Ovary (tissue), 9 donors: ENCODE measurements around the gene UPK3B. TPM values are rescaled to one million over a fixed set of nuclear protein-coding genes. Genes with fewer than 3 reads are reported as not detected.
"Not testable (repeated sequence)": the region's sequence is repeated elsewhere in the genome, so short reads cannot be mapped to it uniquely, and the experiment has no call there.

Source experiments
- DNase-seq, 5 donors: peaks; one replicate each; pipeline ENCODE4 v3.0.0-alpha.2; 2019 to 2020
- H3K27ac ChIP-seq, 2 donors: fragments of 200-600 bp; one replicate each; pipeline versions ENCODE4 v1.5.1 to v1.8.0; 2019 to 2022
- H3K27me3 ChIP-seq: fragments of 200-600 bp; one replicate; pipeline ENCODE4 v1.8.0; 2022
- H3K36me3 ChIP-seq: fragments of 200-600 bp; sonication (generic); one replicate; pipeline ENCODE4 v1.5.1; 2019
- H3K4me1 ChIP-seq: one replicate; pipeline ENCODE4 v1.8.1; 2013; ENCODE audit warnings: mild to moderate bottlenecking, moderate library complexity; ENCODE audit not compliant: insufficient read depth
- H3K4me3 ChIP-seq: fragments of 200-600 bp; sonication (generic); one replicate; pipeline ENCODE4 v1.5.1; 2017
- H3K9me3 ChIP-seq, 2 donors: fragments of 200-600 bp in 1 of 2; sonication (generic) in 1 of 2; one replicate each; pipeline versions ENCODE4 v1.5.1 to v1.8.1; 2013 to 2019; ENCODE audit warnings: mild to moderate bottlenecking in 1 of 2, moderate library complexity in 1 of 2
- WGBS, 3 donors: extraction: QIAGEN DNeasy Blood & Tissue Kit in 1 of 3; methylation state at CpG; one replicate each; pipeline versions ENCODE4 v1.1.5 to v1.1.7; 2013 to 2017; 5-methylcytosine and 5-hydroxymethylcytosine counted together
- intact Hi-C, 4 donors: fragments of 100-400 bp; cut with DNase I; formaldehyde crosslinking; loops; one replicate each; pipeline versions ENCODE4 v1.11.0 to v1.15.1; 2022 to 2023
- polyA plus RNA-seq, 2 donors: library from polyadenylated mRNA; stranded (reverse); fragments of 200-250 nt in 1 of 2; fragments of 350-450 nt in 1 of 2; fragmentation: Illumina TruSeq in 1 of 2; extraction: RNeasy Lipid Tissue Mini Kit (QIAGEN cat#74804) in 1 of 2; gene quantifications; one replicate each; pipeline ENCODE4 v1.2.3, GENCODE V29; 2013 to 2014
- total RNA-seq, 7 donors: library from RNA; depleted of rRNA in 2 of 7; stranded (reverse); fragments of >200 nt in 2 of 7; fragmentation: NEBNext Ultra II Directional in 3 of 7; extraction: Animal tissue kit (Norgen Biotek cat#: 25700) in 3 of 7; gene quantifications; one replicate each; pipeline versions ENCODE4 v1.1.0 to v1.2.4, GENCODE V29; 2016 to 2023
- donor health status: DM: no; HTN: no; CAD: no; lungs with moderate emphysema.
- donor health status: DM: no; HTN: no; CAD: no.
- donor health status: Bipolar disorder and iron deficiency.
- donor health status: DM: yes; HTN: yes; CAD: no.
- donor health status: DM: no; HTN: no; CAD: no.
- donor health status: DM: yes; HTN: yes; CAD: no.

UPK3B gene
- total and polyA plus RNA-seq, 9 donors: 0.78 to 607 (median 2.7) TPM

DNA sequence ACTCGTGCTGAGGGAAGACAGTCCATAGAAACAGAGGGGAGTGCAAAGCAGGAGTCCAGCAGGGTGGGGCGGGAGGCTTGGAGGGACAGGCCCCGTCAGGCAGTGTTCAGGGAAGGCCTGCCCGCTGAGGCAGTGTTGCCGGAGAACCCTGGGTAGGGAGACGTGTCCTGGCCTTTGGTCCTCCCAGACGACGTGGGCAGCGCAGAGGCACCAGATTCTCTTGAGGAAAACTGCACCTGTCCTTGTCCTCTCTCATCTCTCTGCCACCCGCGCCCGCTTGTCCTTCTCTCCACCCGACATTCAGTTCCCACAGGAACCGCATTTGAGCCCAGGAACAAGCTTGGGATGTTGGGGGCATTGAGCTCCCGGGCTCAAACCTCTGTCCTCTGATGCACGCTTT, 14.6 kb upstream of the UPK3B start:
- H3K9me3 ChIP-seq, H3K27me3 ChIP-seq, intact Hi-C loops, H3K4me1 ChIP-seq, H3K4me3 ChIP-seq, DNase-seq, H3K36me3 ChIP-seq, H3K27ac ChIP-seq: not testable (repeated sequence)
- 87 to 90% methylated on average over 14 to 16 of the region's 16 CpGs; no CpG with 5 or more reads in 1 of the 3 donors for WGBS, 3 donors

DNA sequence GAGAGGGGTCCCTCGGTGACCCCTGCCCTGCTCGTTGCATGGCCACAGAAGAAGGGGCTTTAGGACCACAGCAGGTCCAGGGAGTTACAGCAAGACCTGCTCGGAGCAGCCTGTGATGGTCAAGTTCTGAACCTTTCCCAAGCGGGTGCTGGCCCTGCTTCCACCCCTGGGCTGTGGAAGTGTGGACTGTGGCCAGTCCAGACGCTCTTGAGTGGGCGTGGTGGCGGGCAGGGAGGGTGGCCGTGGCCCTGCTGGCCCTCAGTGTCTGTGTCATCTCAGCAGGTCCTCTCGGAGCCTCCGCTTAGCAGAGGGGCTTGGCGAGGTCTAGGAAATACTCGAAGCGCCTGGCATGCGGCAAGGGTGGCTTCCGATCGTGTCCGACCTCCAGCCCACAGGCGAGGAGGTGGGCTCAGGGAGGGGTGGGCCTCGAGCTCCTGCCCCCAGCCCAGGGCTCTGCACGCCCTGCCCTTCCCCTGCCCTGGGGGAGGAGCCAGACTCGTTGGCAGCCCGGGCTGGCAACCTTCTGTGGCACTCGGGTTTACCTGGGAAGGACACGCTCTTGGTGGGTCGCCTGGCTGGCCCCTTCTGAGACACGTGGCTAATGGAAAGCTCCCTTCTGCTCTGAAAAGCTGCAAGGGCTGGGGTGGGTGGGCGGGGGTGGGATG, 12.3 kb upstream of the UPK3B start:
- H3K9me3 ChIP-seq, H3K4me3 ChIP-seq, intact Hi-C loops, DNase-seq, H3K27ac ChIP-seq, H3K27me3 ChIP-seq, H3K36me3 ChIP-seq, H3K4me1 ChIP-seq: not testable (repeated sequence)
- WGBS, 3 donors: 76 to 92% methylated on average over 7 to 12 of the region's 27 CpGs; no CpG with 5 or more reads in 1 of the 3 donors

DNA sequence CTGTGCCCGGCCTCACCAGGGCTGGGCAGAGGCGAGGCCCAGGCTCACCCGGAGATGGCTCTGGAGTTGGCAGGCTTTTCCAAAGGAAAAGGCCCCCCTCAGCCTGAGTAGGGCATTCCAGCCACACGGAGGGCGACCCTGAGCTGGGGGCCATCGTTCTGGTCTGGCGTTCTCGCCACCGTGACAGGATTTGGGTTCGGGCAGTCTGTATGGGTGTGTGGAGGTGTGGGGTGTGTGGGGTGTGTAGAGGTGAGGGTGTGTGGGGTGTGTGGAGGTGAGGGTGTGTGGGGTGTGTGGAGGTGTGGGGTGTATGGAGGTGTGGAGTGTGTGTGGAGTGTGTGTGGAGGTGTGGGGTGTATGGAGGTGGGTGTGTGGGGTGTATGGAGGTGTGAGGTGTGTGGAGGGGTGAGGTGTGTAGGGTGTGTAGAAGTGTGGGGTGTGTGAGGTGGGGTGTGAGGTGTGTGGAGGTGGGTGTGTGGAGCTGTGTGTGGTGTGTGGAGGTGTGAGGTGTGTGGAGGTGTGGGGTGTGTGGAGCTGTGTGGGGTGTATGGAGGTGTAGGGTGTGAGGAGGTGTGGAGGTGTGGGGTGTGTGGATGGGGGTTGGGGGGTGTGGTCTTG, 11.7 kb upstream of the UPK3B start:
- not testable (repeated sequence) for DNase-seq

DNA sequence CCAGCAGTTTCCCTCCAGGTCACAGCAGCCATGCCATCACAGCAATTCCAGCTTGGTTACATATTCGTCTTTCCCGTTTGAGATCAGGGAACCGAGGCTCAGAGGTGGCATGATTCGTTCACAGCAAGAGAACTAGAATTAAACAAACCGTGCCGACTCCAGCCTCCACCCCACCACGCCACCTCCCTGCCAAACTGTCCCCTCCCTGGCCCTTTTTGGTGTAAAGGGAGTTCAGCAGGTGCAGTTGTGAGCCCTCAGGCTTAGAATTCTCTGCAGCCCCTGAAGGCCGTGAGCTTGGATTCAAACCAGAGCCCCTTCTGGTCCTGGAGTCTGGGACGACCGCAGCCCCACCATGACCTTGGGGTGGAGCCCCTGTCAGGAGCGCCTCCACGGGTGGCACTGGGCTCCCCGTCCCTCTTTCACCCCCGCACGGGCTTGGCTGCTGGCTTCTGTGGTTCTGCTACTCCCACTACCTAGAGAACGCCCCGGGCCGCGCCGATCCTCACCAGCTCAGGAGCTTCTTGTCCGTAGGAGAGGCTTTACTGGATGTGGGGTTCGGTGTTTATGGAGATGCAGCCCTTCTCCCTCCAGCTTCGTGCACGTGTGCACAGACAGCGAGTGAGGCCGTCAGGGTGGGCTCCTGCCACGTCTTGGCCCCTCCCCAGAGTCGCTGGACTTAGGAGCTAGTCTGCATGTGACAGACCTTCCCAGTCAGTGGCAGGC, 11.0 kb upstream of the UPK3B start:
- DNase-seq, H3K9me3 ChIP-seq, H3K36me3 ChIP-seq, H3K4me1 ChIP-seq, H3K27me3 ChIP-seq, intact Hi-C loops, H3K27ac ChIP-seq, H3K4me3 ChIP-seq: not testable (repeated sequence)
- WGBS, 3 donors: 51 to 71% (median 71%) methylated on average over 6 to 20 of the region's 28 CpGs

More for the DNA sequence above, 11.7 kb upstream of the UPK3B start:
- H3K36me3 ChIP-seq, H3K9me3 ChIP-seq, H3K4me3 ChIP-seq, intact Hi-C loops, H3K27ac ChIP-seq, H3K4me1 ChIP-seq, H3K27me3 ChIP-seq: not testable (repeated sequence)
- 78 to 80% methylated on average over 7 of the region's 10 CpGs; no CpG with 5 or more reads in 1 of the 3 donors for WGBS, 3 donors

DNA sequence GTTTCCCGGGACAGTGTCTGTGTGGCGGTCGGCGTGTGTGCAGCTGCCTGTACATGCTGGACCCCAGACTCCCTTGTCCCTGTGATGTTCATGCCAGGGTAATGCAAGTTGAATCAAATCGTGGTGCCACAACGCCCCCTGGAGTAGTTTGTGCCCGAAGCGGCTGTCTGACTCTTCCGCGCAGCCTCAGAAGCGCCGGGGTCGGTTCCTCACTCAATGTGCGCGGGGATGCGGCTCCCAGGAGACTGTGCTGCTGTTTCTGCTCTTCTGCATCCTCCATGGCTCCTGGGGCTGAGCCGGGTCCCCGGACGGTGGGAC, 10.5 kb upstream of the UPK3B start:
- intact Hi-C loops: loop anchor here in 1 of 4 donors (5.0 kb wide), 1 partner anchor 497 kb away; no protein-coding TSS in a partner anchor

DNA sequence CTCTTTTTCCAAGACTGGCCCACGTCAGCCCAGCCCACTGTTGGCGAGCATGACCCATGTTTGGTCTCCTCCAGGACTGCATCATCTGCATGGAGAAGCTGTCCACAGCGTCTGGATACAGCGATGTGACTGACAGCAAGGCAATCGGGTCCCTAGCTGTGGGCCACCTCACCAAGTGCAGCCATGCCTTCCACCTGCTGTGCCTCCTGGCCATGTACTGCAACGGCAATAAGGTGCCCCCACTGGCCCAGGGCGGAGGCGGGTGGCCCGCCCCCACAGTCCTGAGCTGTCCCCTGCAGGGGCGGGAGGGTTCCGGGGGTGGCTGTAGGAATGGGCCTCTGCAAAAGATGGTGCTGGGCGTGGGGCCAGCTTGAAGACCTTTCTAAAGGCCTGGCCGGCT, 8.1 kb upstream of the UPK3B start:
- not testable (repeated sequence) for DNase-seq, H3K36me3 ChIP-seq, H3K9me3 ChIP-seq, H3K27ac ChIP-seq, H3K4me1 ChIP-seq, H3K27me3 ChIP-seq, H3K4me3 ChIP-seq
- intact Hi-C loops: loop anchor here in 1 of 4 donors (5.0 kb wide), 1 partner anchor 495 kb away; no protein-coding TSS in a partner anchor
- WGBS, 3 donors: 74 to 83% (median 80%) methylated on average over 11 to 13 of the region's 13 CpGs

More for the DNA sequence above, 10.5 kb upstream of the UPK3B start:
- not testable (repeated sequence) for H3K4me3 ChIP-seq, H3K4me1 ChIP-seq, DNase-seq, H3K27me3 ChIP-seq, H3K9me3 ChIP-seq, H3K36me3 ChIP-seq, H3K27ac ChIP-seq
- 43% methylated on average over 7 of the region's 19 CpGs; no CpG with 5 or more reads in 2 of the 3 donors for WGBS, 3 donors

DNA sequence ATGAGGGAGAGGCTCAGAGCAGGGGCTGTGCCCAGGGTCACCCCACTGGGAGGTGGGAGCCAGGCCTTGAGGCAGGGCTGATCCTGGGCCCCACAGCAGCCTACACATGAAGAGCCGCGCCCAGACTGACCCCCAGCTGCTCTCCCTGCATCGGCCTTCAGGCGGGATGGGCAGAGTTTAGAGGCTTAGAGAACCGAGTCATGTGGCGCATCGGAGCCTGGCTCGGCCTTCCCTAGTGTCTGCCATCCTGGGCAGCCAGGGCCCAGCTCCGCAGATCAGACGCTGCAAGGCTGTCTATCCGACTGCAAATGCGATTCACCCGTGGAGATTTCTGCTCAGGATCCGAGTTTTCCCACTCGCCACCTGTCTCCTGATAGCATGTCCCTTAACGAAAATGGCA, 7.5 kb upstream of the UPK3B start:
- DNase-seq, H3K9me3 ChIP-seq, H3K4me1 ChIP-seq, H3K27me3 ChIP-seq, H3K36me3 ChIP-seq, H3K4me3 ChIP-seq, H3K27ac ChIP-seq: not testable (repeated sequence)
- intact Hi-C loops: loop anchor here in 1 of 4 donors (5.0 kb wide), 1 partner anchor 494 kb away; no protein-coding TSS in a partner anchor
- 85 to 93% (median 88%) methylated on average over 16 of the region's 16 CpGs for WGBS, 3 donors

DNA sequence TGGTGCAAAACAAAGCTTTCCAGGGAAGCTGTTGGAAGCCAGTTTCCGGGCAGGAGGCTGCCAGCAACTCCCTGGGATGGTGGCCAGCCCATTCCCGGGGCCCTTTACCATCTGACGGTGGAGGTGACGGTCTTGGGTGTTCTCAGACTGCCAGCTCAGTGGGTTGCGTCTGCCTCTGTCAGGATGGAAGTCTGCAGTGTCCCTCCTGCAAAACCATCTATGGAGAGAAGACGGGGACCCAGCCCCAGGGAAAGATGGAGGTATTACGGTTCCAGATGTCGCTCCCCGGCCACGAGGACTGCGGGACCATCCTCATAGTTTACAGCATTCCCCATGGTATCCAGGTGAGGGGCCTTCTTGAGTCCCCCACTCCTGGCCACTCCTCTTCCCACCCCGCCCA, 7.1 kb upstream of the UPK3B start:
- not testable (repeated sequence) for H3K4me1 ChIP-seq, H3K27me3 ChIP-seq, H3K9me3 ChIP-seq, H3K4me3 ChIP-seq, DNase-seq, H3K36me3 ChIP-seq, H3K27ac ChIP-seq
- intact Hi-C loops: loop anchor here in 1 of 4 donors (5.0 kb wide), 1 partner anchor 494 kb away; no protein-coding TSS in a partner anchor
- 85 to 94% (median 88%) methylated on average over 10 to 12 of the region's 12 CpGs for WGBS, 3 donors

DNA sequence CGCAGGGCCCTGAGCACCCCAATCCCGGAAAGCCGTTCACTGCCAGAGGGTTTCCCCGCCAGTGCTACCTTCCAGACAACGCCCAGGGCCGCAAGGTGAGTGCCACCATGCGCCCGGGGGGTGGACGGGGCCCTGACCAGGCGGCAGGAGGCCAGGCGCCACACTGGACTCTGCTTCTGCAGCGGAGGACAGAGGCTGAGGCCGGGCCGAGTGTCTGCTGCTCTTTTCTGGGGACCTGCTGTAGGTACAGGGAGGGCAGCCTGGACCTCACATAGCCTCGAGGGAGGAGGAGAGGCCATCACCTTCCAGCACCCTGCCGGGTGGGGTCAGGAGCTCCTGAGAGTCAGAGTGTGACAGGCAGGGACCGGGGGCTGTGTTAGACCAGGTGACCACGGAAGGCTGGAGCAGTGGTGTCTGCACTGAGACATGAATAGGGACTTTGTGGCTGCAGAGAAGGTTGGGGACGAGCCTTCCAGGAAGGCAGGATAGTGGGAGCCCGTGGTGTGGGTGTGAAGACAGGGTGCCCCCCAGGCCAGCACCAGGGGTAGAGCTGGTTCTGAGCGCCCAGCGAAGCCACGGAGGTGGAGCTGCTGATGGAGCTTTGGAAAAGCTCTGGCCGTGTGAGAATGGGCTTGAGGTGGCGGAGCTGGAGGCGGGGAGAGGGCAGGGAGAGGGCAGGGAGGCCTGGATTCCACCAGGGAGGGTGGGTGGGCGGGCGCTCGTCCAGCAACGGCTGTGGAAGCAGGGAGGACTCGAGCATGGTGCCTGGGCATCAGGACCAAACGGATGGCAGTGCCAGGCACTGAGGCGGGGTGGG, 5.8 kb upstream of the UPK3B start:
- WGBS, 3 donors: 82 to 89% (median 86%) methylated on average over 17 to 23 of the region's 33 CpGs
- not testable (repeated sequence) for DNase-seq, H3K4me3 ChIP-seq, H3K27ac ChIP-seq, H3K9me3 ChIP-seq, H3K36me3 ChIP-seq, H3K27me3 ChIP-seq, H3K4me1 ChIP-seq
- intact Hi-C loops: loop anchor here in 1 of 4 donors (5.0 kb wide), 1 partner anchor 493 kb away; no protein-coding TSS in a partner anchor
